Measurements from ENCODE around the gene NLE1.
"Not testable (repeated sequence)": the region's sequence is repeated elsewhere in the genome, so short reads cannot be mapped to it uniquely, and the experiment has no call there.

Gene NLE1

DNA sequence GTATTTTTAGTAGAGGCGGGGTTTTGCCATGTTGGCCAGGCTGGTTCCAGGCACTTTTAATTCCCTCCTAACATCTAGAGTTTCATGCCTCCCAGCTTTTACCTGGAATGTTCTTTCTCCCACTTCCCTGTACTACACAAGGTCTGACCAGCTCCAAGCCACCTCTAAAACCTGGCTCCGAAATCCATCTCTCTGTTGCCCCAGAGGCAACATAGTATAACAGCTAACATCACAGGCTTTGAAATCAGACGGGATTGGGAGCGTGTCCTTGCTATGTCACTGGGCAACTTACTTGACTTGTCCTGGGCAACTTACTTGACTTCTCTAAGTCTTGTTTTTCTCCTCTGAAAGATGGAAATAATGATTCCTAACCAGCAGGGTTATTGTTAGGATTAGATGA, 20.7 kb upstream of the NLE1 start:
- DNase-seq (ENCODE audit: low spot score) = no peak

DNA sequence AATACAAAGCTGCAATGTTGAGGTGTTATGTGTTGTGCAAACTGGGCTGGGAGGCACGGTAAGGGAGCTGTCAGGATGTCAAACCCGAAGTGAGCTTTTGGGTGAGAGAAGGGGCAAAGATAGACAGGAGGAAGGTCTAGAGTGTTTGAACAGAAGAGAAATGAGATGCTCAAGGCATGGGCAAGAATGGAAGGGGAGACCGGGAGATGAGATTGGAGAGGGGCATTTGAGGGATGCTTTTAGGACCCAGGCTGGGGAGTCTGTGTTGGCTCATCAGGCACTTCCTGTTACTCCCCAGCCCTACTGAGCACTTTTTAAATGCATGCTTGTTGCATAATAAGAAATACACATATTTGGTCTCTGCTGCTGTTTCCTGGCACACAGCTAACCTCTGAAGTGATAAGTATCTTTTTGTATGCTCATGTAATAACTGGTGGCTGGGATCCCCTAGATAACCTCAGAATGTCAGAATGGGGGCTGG, 19.2 kb upstream of the NLE1 start:
- DNase-seq (ENCODE audit: low spot score) = no peak

DNA sequence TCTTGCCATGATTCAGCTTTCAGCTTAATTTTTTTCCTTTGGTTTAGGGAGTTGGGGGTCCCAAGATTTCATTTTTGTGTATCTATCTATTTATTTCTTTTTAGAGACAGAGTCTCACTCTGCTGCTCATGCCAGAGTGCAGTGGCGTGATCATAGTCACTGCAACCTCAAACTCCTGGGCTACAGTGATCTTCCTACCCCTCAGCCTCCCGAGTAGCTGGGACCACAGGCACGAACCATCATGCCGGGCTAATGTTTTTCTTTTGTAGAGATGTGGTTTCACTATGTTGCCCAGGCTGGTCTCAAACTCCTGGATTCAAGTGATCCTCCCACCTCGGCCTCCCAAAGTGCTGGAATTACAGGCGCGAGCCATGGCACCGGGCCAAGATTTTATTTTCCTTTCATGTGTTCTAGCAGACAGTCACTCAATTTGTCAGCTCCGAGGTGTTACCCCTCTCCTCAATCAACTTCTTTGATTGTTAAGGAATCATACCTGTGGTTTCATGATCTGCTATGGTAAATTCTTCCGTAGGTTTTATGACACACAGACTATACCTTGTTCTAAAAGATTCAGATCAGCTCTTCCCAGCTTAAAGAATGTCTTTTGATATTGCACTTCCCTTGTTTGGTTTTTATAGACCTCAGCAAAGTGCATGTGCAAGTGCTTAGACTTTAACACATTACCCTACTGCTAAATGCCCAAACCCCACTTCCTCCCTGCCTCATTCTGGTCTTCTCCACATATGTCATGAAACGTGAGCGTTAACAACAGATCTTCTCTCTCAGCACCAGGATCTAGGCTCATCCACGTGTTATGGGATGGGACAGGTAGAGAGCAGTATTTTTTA, 18.5 kb upstream of the NLE1 start:
- DNase-seq (ENCODE audit: low spot score) = no peak

DNA sequence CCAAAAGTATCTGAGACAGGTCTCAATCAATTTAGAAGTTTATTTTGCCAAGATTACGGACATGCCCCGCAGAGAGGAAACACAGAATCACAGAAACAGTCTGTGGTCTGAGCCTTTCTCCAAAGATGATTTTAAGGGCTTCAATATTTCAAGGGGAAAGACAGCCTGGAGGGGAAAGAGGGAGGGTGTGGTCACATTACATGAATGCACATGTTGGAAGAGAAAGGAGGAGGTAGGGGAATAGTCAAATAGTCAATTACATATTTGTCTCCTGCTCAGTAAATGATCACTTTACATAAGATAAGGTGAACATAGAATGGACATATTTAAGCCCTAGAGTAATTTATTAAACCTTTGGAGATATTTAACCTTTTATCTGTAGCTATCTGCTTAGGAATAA, 17.8 kb upstream of the NLE1 start:
- no peak for DNase-seq (ENCODE audit: low spot score)

DNA sequence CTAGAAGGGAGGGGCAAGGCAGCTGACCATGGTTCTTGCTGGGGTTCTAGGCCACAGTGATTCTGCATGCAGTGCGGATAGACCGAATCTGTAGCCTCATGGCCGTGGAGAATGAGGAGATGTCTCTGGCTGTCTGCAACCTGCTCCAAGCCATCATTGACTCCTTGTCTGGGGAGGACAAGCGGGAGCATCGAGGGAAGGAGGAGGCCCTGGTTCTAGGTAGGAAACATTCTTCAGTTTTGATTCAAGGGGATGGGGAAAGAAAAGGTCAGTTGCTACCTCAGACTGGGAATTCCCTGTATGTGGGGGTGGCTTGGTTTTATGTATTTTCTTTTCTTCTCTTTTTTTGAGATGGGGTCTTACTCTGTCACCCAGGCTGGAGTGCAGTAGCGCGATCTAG, 13.1 kb upstream of the NLE1 start:
- DNase-seq (ENCODE audit: low spot score) = no peak

DNA sequence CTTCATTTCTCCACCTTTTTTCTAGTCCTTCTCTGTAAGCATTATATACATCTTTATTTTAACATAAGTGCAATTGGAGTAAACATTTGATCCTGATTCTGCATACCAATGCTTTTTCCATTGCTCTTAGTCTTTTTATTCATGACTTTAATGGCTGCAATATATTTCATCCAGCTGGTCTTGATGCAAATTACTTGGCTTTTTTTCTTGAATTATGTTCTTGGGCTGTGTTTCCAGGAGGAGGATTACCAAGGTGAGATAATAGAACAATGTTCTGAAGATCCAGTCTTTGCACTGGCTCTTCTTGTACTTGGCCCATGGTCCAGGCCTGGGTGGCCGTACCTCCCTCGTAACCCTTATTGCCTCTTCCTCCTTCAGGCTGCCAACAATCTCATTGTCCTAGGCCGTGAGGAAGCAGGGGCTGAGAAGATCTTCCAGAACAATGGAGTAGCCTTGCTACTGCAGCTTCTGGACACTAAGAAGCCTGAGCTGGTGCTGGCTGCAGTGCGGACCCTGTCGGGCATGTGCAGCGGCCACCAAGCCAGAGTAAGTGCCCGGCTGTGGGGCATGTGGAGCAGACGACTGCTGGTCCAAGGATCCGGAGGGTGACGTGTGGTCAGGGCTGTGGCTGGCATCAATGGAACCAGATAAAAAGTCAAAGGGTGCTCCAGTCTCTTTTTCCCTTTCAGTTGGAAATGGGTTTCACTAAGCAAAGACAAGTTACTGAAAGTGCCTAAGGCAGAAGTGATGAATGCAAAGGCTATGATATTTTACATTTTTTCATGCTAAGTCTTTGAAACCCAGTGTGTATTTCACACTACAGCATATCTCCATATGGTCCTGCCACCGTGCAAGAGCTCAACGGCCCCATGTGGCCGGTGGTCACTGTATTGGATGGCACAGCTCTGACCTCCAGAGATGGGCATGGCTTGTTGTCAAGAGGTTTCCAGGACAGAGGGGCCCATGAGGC, 12.4 kb upstream of the NLE1 start:
- DNase-seq (ENCODE audit: low spot score) = no peak

DNA sequence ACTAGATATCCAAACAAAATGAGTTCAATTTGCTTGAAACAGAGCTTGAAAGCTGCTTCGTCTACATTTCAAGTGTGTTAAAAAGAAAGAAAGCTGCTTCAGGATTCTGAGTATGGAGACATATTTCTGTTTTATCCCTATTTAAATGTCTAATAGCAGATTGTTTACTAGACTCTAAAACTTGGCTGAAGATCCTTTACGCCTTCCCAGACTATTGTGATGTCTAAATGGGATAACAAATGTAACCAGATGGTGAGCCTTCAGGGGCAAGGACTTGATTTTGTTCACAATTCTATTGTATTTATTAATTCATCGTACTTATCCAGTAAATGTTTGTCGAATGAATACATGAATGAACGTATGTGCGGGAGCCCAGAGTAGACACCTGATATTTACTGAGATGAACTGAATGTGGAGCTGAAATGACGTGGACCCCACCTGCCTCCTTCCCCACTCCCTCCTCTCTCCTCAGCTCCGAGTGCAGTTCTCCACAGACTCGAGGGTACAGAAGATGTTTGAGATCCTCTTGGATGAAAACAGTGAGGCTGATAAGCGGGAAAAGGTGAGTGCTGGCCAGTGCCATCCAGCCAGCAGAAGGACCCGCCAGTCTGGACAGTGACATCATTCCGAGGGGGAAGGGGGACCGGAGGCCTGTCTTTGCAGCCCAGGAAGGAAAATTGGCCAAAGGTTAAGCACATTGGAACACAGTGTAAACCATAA, 10.5 kb upstream of the NLE1 start:
- DNase-seq (ENCODE audit: low spot score) = no peak

DNA sequence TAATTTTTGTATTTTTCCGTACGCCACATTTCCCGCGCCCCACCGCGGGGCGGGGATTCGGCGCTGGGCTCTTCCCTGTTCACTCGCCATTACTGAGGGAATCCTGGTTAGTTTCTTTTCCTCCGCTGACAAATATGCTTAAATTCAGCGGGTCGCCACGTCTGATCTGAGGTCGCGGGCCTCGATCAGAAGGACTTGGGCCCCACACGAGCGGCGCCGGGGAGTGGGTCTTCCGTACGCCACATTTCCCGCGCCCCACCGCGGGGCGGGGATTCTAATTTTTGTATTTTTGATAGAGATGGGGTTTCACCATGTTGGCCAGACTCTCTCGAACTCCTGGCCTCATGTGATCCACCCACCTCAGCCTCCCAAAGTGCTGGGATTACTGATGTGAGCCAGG, 9.0 kb upstream of the NLE1 start:
- not testable (repeated sequence) for DNase-seq (ENCODE audit: low spot score)

DNA sequence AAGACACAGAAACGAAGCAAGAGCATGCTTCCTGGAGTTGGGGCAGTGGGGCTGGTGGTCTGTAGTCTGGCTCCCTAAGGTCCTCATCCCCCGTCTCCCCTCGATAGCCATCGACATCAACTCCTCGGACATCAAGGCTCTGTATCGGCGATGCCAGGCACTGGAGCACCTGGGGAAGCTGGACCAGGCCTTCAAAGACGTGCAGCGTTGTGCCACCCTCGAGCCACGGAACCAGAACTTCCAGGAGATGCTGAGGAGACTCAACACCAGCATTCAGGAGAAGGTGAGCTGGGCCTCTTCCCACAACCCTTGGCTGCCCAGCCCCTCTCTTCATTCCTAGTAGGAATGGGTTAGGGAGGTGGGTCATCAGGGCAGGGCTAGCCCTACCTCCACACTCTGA, 7.8 kb upstream of the NLE1 start:
- no peak for DNase-seq (ENCODE audit: low spot score)

DNA sequence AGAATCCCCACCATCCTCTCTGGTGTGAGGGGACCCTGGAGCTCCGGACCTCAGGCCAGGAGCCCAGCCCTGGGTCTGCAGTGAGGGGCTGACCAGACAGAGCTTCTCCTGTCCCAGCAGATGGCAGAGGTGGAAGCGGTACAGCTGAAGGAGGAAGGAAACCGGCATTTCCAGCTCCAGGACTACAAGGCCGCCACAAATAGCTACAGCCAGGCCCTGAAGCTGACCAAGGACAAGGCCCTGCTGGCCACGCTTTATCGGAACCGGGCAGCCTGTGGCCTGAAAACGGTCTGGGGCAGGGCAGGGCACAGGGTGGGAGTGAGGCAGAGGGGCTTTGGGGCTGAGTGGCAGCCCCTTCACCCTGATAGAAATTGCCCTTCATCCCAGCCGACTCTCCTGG, 6.0 kb upstream of the NLE1 start:
- DNase-seq (ENCODE audit: low spot score) = no peak

DNA sequence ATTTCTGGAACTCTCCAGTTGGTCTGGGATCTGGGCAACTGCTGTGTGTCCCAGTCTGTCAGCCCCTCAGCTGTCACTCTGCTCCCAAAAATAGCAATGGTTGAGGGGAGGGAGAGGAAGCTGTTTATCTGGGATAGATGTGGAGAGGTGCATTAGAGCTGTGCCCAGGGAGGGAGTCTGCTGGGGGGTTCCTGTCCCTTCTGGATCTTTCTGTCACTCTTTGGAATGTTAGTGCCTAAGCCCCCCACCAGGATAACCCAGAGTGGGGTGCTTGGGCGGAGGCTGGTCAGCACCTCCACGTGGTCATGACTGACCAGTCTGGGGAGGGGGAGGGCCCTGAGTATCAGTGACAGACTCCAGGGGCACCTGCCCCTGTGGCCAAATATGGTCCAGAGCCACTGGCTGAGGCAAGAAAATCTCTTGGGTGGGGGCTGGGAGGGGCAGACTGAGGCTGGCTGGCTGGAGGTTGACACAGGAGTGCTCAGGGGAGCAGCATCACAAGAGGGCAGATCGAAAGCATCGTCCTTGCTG, 5.3 kb upstream of the NLE1 start, which contains the start of gene UNC45B:
TSS of gene UNC45B (plus strand) at position 443 of the 531 bp plus-strand sequence. CDS start 447 bp downstream, outside the sequence.
- no peak for DNase-seq (ENCODE audit: low spot score)

DNA sequence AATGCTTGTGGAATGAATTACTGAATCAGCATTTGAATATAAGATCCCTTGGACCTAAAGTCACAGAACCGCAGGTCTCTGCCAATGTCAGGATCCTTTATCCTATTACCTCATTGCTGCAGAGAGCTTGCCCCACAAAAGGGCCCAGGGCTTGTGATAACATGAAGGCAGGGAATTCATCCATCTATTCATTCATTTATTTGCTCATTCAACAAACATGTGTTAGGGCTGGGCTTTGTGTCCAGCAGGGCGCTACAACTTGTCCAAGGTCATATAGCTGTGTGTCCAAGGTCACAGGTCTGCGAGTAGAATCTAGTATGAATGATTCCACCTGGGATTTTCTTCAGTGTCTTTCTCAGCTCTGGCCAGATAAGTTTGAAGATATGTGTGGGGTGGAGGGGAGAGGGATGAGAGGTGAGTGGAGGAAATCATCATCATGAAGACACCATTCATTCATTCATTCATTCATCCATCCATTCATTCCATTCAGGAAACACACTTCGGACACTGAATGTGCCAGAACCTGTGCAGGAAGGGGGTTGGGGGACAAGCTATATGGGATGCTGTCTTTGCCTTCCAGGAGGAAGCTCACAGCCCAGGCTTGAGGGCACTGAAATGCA, 4.2 kb upstream of the NLE1 start:
- no peak for DNase-seq (ENCODE audit: low spot score)

DNA sequence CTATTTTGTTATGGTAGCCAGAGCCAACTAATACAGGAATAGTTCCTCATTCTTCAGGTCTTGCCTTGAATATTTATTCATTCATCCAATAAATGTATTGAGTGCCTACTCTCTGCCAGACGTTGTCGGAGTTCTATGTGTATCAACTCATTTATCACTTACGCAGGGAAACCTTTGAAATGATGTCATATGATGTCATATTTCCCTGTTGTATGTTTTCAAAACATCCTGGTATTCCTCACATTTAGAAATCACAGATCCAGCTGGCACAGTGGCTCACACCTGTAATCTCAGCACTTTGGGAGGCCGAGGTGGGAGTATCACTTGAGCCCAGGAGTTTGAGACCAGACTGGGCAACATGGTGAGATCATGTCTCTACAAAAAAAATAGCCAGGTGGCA, 2.7 kb upstream of the NLE1 start:
- no peak for DNase-seq (ENCODE audit: low spot score)

DNA sequence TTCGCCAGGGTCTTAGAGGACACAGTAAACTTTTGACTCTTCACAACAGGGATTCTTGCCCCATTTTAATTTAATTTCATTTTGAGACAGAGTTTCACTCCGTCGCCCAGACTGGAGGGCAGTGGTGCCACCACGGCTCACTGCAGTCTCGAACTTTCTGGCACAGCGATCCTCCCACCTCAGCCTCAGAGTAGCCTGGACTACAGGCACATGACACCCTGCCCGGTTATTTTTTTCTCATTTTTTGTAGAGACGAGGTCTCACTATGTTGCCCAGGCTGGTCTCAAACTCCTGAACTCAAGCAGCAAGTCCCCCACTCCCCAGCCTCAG, 329 bp upstream of the NLE1 start:
- no peak for DNase-seq (ENCODE audit: low spot score)

DNA sequence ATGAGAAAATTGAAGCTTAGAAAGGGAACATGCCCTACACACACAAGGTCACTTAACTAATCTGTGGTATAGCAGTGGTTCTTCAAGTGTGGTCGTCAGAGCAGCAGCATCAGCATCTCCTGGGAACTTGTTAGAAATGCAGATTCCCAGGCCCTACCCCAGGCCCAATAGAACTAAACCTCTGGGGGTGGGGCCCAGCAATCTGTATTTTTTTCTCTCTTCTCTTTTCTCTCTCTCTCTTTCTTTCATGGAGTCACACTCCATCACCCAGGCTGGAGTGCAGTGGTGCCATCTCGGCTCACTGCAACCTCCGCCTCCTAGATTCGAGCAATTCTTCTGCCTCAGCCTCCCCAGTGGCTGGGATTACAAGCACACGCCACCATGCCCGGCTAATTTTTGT, 3.9 kb downstream of the NLE1 start:
- no peak for DNase-seq (ENCODE audit: low spot score)

DNA sequence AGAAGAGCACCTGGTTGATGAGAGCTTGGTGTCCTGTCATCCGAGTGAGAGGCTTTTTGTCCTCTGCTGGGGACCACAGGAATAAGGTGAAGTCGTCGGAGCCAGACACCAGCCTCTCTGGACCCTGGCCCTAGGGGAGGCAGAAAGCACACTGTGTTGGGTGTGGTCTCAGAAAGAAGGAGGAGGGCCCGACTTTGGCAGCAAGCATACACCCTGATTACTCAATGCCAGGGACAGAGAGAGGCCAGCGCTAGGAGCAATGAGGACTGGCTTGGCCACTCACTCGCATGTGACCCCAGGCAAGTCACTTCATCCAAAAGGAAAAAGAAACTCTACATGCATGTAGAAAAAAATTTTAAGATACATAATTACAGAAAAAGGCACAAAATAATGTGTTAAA, 6.8 kb downstream of the NLE1 start:
- no peak for DNase-seq (ENCODE audit: low spot score)

DNA sequence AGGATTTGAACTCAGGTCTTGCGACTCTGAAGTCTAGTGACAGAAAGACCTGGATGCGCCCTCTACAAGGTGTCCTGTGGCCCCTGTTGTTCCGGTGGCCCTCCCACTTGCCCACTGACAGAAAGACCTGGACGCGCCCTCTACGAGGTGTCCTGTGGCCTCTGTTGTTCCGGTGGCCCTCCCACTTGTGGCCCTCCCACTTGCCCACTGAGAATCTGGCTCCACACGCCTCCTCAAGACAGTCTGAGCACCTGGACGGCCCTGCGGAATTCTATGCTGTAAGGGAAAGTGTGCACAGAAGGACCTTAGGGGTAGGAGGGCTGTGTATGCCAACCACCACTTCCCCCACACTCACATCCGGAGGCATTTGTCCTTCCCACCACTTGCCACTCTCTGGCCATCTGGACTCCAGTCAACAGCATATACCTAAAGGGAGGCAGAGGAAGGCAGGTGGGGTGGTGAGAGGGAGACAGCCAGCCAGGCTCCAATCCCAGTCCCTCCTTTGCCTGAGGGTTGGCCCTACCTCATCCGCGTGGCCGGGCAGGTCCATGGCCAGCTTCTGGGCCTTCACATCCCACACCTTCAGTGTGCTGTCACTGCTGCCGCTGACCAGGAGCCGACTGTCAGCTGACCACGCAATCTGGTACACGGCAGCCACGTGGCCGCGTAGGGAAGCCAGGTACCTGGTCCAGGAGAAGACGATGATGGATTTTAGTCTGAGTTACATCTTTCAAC, 9.1 kb downstream of the NLE1 start:
- DNase-seq (ENCODE audit: low spot score) = no peak

DNA sequence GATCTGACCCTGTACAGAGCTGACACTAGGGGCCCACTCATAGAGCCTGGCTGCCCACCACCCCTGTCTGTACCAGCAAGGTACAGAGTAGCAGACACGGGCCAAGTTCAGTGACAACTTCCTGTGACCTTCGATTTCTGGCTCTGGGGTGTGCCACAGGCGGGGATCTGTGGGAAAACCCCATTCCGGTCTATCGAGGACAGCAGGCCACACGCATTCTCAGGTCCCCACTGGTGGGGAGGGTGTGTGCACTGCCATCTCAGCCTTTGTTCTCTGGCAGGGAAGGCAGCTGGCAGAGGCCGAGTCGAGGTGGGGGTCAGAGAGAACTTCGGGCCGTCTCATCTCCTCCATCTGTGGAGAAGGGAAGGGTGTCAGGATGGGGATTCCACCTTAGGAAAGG, 10.0 kb downstream of the NLE1 start:
- DNase-seq (ENCODE audit: low spot score) = no peak

DNA sequence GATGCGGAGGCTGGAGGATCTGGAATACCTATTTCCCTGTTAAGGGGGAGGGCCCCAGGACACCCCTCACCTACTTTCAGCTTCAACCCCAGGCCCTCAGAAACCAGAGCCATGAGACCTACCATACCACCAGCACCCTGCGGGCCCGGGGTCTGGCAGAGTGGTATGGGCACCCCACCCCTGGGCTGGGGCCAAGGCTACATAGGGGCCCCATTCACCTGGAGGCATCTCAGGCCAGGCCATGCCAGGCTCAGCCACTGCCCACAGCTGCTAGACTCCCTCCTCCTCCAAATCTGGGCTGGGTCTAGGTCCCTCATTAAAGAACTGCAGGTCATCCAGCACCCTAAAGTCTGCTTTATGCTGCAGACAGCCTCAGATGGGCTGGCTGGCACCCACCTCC, 11.7 kb downstream of the NLE1 start:
- DNase-seq (ENCODE audit: low spot score) = no peak

DNA sequence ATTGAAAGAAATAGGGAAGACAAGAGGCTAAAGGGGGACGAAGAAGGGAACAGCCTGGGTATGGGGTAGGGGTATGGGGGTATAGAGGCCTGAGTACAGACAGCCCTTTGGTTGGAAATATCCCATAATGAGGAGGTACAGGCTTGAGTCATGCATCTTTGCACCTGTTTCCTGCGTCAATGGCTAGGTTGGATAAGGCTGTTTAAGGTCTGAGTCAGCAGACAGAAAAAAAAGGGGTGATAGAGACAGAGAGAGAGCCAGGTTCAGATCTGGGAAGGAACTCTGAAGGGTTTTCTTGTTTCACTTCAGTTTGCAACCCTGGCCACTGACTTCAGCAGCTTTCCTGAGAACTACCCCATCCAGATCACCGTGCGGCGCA, 12.1 kb downstream of the NLE1 start:
- no peak for DNase-seq (ENCODE audit: low spot score)
